Uterus (tissue), 2 donors: Measurements from ENCODE around the gene SPATA31D1.

Experiments
- POLR2A ChIP-seq, 2 donors: fragments of 450-650 bp; IDR thresholded peaks; one replicate each; pipeline ENCODE4 v1.6.1; 2016; ENCODE audit warnings: antibody characterized with exemption in 2 of 2, mild to moderate bottlenecking in 1 of 2, moderate library complexity in 1 of 2
- TF ChIP-seq, protein P1 (sequence below), 4 experiments: fragments of 200-600 bp in 2 of 4; fragments of 450-650 bp in 2 of 4; sonication (generic) in 2 of 4; IDR thresholded peaks; one replicate each; pipeline ENCODE4 v1.5.1; 2016 to 2019; ENCODE audit warnings: antibody characterized with exemption in 4 of 4, mild to moderate bottlenecking in 2 of 4, moderate library complexity in 1 of 4

DNA sequence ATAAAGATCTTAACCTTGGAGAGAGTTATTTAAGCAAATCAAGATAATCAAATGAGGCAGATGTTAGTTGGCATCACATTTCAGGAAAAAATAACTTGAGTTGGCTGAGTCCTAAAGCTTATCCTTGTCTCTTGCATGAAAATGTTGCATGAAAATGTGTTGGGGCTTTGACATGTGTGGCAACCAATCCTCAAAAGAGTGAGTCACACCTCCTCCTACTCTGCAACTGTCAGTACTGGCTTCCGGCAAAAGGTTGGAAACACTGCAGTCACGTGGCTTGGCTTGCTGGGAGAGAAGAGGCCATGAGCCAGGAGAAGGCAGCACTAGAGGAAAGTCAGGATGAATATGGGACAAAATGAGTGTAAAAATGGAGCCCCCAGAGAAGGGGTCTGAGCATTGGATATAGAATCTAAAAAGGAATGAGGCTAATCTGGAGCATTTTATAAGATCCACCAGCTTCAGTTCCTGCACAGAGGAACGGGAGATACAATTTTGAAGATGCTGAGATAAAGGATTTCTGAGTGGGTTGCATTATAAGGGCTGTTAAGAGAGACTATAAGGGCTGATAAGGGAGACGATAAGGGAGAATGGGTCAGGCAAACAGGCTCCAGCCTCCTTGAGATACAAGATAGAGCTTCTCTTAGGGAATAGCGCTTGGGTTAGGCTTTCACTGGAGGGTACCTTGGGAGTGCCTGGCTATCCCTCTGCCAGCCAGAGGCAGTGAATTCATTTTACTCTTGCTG, 43.1 kb downstream of the SPATA31D1 start:
- TF ChIP-seq, protein P1, sequence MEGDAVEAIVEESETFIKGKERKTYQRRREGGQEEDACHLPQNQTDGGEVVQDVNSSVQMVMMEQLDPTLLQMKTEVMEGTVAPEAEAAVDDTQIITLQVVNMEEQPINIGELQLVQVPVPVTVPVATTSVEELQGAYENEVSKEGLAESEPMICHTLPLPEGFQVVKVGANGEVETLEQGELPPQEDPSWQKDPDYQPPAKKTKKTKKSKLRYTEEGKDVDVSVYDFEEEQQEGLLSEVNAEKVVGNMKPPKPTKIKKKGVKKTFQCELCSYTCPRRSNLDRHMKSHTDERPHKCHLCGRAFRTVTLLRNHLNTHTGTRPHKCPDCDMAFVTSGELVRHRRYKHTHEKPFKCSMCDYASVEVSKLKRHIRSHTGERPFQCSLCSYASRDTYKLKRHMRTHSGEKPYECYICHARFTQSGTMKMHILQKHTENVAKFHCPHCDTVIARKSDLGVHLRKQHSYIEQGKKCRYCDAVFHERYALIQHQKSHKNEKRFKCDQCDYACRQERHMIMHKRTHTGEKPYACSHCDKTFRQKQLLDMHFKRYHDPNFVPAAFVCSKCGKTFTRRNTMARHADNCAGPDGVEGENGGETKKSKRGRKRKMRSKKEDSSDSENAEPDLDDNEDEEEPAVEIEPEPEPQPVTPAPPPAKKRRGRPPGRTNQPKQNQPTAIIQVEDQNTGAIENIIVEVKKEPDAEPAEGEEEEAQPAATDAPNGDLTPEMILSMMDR (IDR thresholded peaks at IDR 0.05) = no peak
- TF ChIP-seq POLR2A (IDR thresholded peaks at IDR 0.05) = no peak
